ENCODE data around the gene SQSTM1.

DNA sequence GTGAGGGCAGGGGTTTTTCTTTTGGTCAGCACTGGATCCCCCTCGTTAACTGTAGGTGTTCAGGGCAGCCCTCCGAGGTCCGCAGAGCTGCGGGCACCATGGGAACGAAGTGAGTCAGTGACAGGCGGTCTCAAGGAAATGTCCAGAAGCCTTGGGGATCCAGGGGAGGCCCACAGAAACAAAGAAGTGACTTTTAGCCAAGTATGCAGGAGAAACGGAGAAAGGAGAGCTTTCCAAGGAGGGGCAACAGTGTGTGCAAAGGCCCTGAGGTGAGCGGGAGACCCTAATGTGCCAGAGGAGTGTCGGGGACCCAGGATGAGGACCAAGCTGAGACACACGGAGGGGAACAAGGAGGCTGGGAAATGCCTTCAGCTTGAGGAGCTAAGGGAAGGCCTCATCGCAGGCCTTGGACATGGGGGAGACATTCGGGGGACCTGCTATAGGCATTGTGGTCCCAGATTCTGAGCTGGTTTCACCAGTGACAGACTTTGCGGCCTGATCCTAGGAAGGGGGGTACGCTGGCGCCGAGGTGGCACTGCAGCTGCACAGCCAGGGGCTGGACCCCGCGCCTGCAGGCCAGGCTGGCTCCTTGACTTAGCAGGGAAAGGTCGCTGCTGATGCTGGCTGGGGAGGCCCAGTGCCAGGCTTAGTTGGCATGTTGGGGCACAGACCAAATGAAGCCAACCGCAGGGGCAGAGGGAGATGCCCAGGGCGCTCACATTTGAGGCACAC lies 23.7 kb upstream of the SQSTM1 start:
- no peak for TF ChIP-seq POLR2A (IDR thresholded peaks at IDR 0.05; ENCODE audit: extremely low read depth, insufficient read length)
- no peak for TF ChIP-seq CTCF (IDR thresholded peaks at IDR 0.05; ENCODE audit: low read depth, low read length)
- TF ChIP-seq MYC (IDR thresholded peaks at IDR 0.05; ENCODE audit: low read depth, low read length) = no peak
- TF ChIP-seq, protein P1, sequence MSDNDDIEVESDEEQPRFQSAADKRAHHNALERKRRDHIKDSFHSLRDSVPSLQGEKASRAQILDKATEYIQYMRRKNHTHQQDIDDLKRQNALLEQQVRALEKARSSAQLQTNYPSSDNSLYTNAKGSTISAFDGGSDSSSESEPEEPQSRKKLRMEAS (IDR thresholded peaks at IDR 0.05; ENCODE audit: low read depth, low read length) = no peak
